ENCODE results near the gene SALL4.

- TF ChIP-seq CTCF (IDR thresholded peaks at IDR 0.05) (no peak), POLR2A (IDR thresholded peaks at IDR 0.05) (no peak), POLR2AphosphoS5 (IDR thresholded peaks at IDR 0.05) (no peak), EP300 (IDR thresholded peaks at IDR 0.05) (no peak)
Observed at GRCh38 chr20:51784299-51784698, 18.0 kb downstream of the SALL4 start.

Data from stomach (tissue), 4 donors.